Testis (tissue), 3 donors: ENCODE data around the gene KIF25. TPM values are rescaled to one million over a fixed set of nuclear protein-coding genes. Genes with fewer than 3 reads are reported as not detected.
"Not testable (repeated sequence)": the region's sequence is repeated elsewhere in the genome, so short reads cannot be mapped to it uniquely, and the experiment has no call there.

ENCODE experiments used
- DNase-seq: peaks from one replicate; pipeline ENCODE4 v3.0.0-alpha.2; 2019
- H3K27ac ChIP-seq, 2 donors: fragments of 200-600 bp; sonication (generic); one replicate each; pipeline ENCODE4 v1.5.1; 2019
- H3K27me3 ChIP-seq: fragments of 200-600 bp; sonication (generic); one replicate; pipeline ENCODE4 v1.5.1; 2019
- H3K36me3 ChIP-seq: fragments of 200-600 bp; sonication (generic); one replicate; pipeline ENCODE4 v1.5.1; 2017; ENCODE audit warnings: low read depth; ENCODE audit errors: missing control alignments
- H3K4me1 ChIP-seq: fragments of 200-600 bp; sonication (generic); one replicate; pipeline ENCODE4 v1.5.1; 2019
- H3K4me3 ChIP-seq, 2 donors: fragments of 200-600 bp; sonication (generic); one replicate each; pipeline ENCODE4 v1.5.1; 2017 to 2019
- H3K9me3 ChIP-seq: fragments of 200-600 bp; sonication (generic); one replicate; pipeline ENCODE4 v1.5.1; 2017
- POLR2A ChIP-seq: fragments of 450-650 bp; IDR thresholded peaks from one replicate; pipeline ENCODE4 v1.6.1; 2017; ENCODE audit warnings: antibody characterized with exemption, mild to moderate bottlenecking, moderate library complexity
- WGBS, 2 donors: methylation state at CpG; one replicate each; pipeline ENCODE4 v1.1.5; 2018; 5-methylcytosine and 5-hydroxymethylcytosine counted together
- intact Hi-C: fragments of 100-400 bp; cut with DNase I; formaldehyde crosslinking; loops from one replicate; pipeline ENCODE4 v1.15.1; 2023; ENCODE audit warnings: low total_unique reads
- polyA plus RNA-seq: library from polyadenylated mRNA; stranded (reverse); fragments of 350-450 nt; fragmentation: Illumina TruSeq; extraction: RNeasy Lipid Tissue Mini Kit (QIAGEN cat#74804); gene quantifications from one replicate; pipeline ENCODE4 v1.2.3, GENCODE V29; 2014; ENCODE audit warnings: low read depth, low replicate concordance; ENCODE audit not compliant: insufficient read depth
- total RNA-seq, 2 donors: library from RNA; depleted of rRNA; stranded (reverse); fragments of >200 nt; gene quantifications; one replicate each; pipeline ENCODE4 v1.2.3, GENCODE V29; 2016
- TF ChIP-seq, protein P1 (sequence below), 3 experiments: fragments of 450-650 bp in 2 of 3; fragments of 200-600 bp in 1 of 3; sonication (generic) in 1 of 3; IDR thresholded peaks; one replicate each; pipeline ENCODE4 v1.5.1; 2016 to 2019; ENCODE audit warnings: antibody characterized with exemption in 3 of 3, mild to moderate bottlenecking in 2 of 3, moderate library complexity in 1 of 3

KIF25 gene
- total and polyA plus RNA-seq, 3 donors from 2014 or later: 1.1 to 5.0 (median 1.6) TPM

DNA sequence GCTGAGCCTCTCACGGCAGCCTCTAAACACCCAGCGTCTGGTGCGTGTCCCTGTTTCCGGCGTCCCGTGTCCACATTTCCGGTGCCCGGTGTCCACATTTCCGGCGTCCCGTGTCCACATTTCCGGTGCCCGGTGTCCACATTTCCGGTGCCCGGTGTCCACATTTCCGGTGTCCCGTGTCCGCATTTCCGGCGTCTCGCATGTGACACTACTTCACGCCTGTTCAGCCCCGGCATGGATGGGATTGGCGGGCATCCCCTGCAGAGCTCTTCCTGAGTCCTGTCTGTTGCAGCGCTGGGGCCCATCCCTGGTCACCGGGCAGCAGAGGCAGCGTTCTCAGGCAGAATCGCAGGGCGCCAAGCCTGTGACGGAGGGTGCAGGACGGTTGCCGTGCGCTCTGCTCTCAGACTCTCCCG lies 78.3 kb downstream of the KIF25 start:
- WGBS, 2 donors: 81% methylated on average over 33 of the region's 34 CpGs; no CpG with 5 or more reads in 1 of the 2 donors
- H3K4me3 ChIP-seq: peak overlapping the region; percentile 37 to 51
- TF ChIP-seq, protein P1, sequence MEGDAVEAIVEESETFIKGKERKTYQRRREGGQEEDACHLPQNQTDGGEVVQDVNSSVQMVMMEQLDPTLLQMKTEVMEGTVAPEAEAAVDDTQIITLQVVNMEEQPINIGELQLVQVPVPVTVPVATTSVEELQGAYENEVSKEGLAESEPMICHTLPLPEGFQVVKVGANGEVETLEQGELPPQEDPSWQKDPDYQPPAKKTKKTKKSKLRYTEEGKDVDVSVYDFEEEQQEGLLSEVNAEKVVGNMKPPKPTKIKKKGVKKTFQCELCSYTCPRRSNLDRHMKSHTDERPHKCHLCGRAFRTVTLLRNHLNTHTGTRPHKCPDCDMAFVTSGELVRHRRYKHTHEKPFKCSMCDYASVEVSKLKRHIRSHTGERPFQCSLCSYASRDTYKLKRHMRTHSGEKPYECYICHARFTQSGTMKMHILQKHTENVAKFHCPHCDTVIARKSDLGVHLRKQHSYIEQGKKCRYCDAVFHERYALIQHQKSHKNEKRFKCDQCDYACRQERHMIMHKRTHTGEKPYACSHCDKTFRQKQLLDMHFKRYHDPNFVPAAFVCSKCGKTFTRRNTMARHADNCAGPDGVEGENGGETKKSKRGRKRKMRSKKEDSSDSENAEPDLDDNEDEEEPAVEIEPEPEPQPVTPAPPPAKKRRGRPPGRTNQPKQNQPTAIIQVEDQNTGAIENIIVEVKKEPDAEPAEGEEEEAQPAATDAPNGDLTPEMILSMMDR (IDR thresholded peaks at IDR 0.05): no peak
- TF ChIP-seq POLR2A: no peak
- H3K27me3 ChIP-seq: no peaks in the 10 kb centered on the region
- no peaks in the 10 kb centered on the region for H3K36me3 ChIP-seq
- no peak overlapping the region for H3K27ac ChIP-seq
- intact Hi-C loops: no loop called here
- peaks cover 8% of the 10 kb centered on the region for H3K4me1 ChIP-seq
- H3K9me3 ChIP-seq: no peaks in the 10 kb centered on the region
- DNase-seq: no peak

DNA sequence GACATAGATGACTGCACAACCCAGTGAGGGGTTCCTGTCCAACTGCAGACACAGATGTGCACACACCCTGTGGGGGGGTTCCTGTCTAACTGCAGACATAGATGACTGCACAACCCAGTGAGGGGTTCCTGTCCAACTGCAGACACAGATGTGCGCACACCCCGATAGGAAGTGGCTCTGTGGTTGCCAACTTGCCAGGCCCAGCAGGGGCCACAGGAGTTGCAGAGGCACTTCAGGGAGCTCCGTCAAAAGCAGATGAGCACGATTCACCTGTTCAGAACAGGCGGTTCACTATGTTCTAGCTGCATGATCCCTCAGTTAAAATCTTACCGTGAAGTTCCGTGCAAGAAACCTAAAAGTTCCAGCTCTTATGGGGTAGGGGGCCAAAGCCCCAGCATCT lies 79.9 kb downstream of the KIF25 start:
- DNase-seq: not testable (repeated sequence)

DNA sequence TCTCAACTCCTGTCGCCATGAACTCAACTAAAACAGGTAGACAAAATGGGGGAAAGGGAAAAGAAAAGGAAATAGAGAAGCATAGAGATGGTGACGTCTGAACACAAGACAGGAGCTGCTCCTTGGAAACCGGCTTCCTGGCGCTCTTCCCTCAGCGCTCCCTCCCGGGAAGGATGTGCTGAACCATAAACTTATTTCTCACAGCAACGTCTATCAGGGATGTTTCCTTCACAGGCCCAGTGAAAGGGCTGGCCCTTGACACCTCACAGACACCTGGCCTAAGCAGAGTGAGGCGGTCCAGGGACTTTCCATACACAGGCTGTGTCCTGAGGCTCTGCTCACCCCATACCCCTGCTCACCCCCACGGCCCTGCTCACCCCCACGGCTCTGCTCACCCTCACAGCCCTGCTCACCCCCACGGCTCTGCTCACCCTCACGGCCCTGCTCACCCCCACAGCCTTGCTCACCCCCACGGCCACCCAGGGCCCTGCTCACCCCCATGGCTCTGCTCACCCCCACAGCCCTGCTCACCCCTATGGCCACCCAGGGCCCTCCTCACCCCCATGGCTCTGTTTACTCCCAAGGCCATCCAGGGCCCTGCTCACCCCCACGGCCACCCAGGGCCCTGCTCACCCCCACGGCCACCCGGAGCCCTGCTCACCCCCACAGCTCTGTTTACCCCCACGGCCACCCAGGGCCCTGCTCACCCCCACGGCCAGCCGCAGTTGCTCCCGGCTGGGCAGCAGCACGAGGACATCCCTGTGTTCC lies 80.9 kb downstream of the KIF25 start:
- WGBS, 2 donors: 49 to 69% methylated on average over 17 to 20 of the region's 21 CpGs
- Histone ChIP-seq H3K36me3 (no peaks in the 10 kb centered on the region), H3K27me3 (no peaks in the 10 kb centered on the region), H3K27ac (no peak overlapping the region), H3K4me3 (no peak overlapping the region), H3K9me3 (no peaks in the 10 kb centered on the region), H3K4me1 (peaks cover 8% of the 10 kb centered on the region)
- intact Hi-C loops: no loop called here
- DNase-seq: peak; percentile 30
- no peak for TF ChIP-seq POLR2A
- TF ChIP-seq, protein P1 (IDR thresholded peaks at IDR 0.05): no peak

More for the DNA sequence above, 79.9 kb downstream of the KIF25 start:
- WGBS, 2 donors: 91 to 96% methylated on average over 7 of the region's 7 CpGs
- H3K27me3 ChIP-seq, H3K4me3 ChIP-seq, H3K27ac ChIP-seq, H3K4me1 ChIP-seq, H3K36me3 ChIP-seq, intact Hi-C loops, H3K9me3 ChIP-seq: not testable (repeated sequence)

DNA sequence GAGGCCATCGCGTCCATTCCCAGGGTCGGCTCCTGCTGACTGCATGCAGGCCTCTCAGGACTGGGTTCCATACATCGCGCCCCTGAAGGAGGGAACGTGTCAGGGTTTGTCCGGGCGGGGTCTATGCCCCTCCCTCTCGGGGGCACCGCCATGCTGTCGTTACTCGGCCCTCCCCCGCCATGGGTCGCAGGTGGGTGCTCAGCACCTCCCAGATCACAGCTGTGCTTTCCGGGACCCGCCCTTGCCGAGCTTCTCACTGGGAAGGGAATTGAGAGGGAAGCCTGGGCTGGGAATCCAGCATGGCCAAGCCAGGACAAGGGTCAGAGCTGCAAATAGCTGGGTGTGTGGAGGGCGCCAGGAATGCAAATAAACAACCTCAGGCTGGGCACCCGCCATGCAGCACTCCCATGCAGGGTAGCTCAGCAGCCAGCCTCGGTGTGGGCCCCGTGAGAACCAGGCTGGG lies 81.5 kb downstream of the KIF25 start, which contains the start of gene FRMD1:
Gene FRMD1, minus strand, starts transcription at position 270 of the 463 bp plus-strand sequence. Its CDS starts 118 bp downstream, at position 152.
- no peak for DNase-seq
- Histone ChIP-seq H3K4me1 (peaks cover 8% of the 10 kb centered on the region), H3K9me3 (no peaks in the 10 kb centered on the region), H3K27me3 (no peaks in the 10 kb centered on the region), H3K27ac (no peak within 1 kb of the TSS), H3K36me3 (no peaks in the 10 kb centered on the region), H3K4me3 (no peak within 1 kb of the TSS)
- 63 to 88% methylated on average over 3 to 21 of the region's 21 CpGs for WGBS, 2 donors
- no peak for TF ChIP-seq POLR2A
- TF ChIP-seq, protein P1 (IDR thresholded peaks at IDR 0.05): no peak
- intact Hi-C loops: no loop called here

DNA sequence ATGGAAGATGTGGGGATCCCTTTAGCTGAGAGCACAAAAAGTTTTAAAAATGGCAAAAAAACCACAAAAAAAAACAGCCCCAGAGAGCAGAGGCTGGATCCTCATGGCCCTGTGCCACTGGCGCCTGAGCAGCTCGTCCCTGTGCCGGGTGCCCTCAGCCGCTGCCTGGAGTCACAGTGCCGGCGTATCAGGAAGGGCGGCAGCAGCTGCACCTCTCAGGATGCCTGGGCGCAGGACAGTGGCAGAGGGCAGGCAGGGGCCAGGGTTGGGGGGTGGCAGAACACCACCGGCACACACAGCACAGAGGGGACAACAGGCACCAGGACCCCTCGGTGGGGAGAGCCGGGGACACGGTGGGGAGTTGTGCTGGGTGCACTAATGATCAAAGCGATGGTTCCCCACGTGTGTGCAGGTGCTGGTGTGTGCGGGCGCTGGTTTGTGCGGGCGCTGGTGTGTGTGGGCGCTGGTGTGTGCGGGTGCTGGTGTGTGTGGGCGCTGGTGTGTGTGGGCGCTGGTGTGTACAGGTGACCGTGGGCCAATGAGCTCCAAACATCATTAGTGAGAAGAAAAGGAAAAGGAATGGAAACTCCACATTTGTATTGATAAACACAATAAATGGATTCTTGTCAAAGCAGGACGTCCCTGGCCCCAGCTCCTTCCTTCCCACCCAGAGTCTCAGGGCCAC lies 83.1 kb downstream of the KIF25 start:
- DNase-seq: no peak
- Histone ChIP-seq H3K27me3 (no peaks in the 10 kb centered on the region), H3K36me3 (no peaks in the 10 kb centered on the region), H3K9me3 (no peaks in the 10 kb centered on the region), H3K27ac (no peak overlapping the region), H3K4me3 (no peak overlapping the region), H3K4me1 (peaks cover 8% of the 10 kb centered on the region)
- intact Hi-C loops: no loop called here
- WGBS, 2 donors: 86 to 90% methylated on average over 24 of the region's 24 CpGs
- TF ChIP-seq POLR2A: no peak
- TF ChIP-seq, protein P1 (IDR thresholded peaks at IDR 0.05): no peak
